Neural cell (in vitro differentiated cells): Measurements from ENCODE around the gene ORC2. TPM values are rescaled to one million over a fixed set of nuclear protein-coding genes. Genes with fewer than 3 reads are reported as not detected.

Experiments
- H2AFZ ChIP-seq: fragments of 200-600, 300-800 bp; sonication (generic), shearing (Covaris generic); 2 replicates; pipeline ENCODE4 v1.6.0; 2014; ENCODE audit warnings: low read depth, mild to moderate bottlenecking, antibody characterized with exemption, low read length, moderate library complexity
- H3F3A ChIP-seq: fragments of 200-600 bp; shearing (Covaris generic); 2 replicates; pipeline ENCODE4 v1.6.1; 2016; ENCODE audit warnings: mild to moderate bottlenecking, moderate library complexity, mixed read lengths, antibody characterized with exemption, low read length; ENCODE audit not compliant: insufficient read depth, poor library complexity, severe bottlenecking
- H3K27ac ChIP-seq: fragments of 200-600, 300-800 bp; sonication (generic), shearing (Covaris generic); 2 replicates; pipeline ENCODE4 v1.5.1; 2014; ENCODE audit warnings: mild to moderate bottlenecking, low read length, moderate library complexity
- H3K27me3 ChIP-seq: fragments of 300-800, 200-600 bp; sonication (generic), shearing (Covaris generic); 2 replicates; pipeline ENCODE4 v1.6.0; 2014; ENCODE audit warnings: mild to moderate bottlenecking, low read depth, low read length, moderate library complexity; ENCODE audit not compliant: insufficient read depth
- H3K36me3 ChIP-seq: fragments of 300-800, 200-600 bp; sonication (generic), shearing (Covaris generic); 2 replicates; pipeline ENCODE4 v1.5.1; 2014; ENCODE audit warnings: mild to moderate bottlenecking, antibody characterized with exemption, low read length, moderate library complexity; ENCODE audit not compliant: insufficient read depth
- H3K4me2 ChIP-seq: fragments of 300-800, 200-600 bp; sonication (generic), shearing (Covaris generic); 2 replicates; pipeline ENCODE4 v1.6.0; 2014; ENCODE audit warnings: mild to moderate bottlenecking, low read length
- H3K4me3 ChIP-seq: fragments of 300-800, 200-600 bp; sonication (generic), shearing (Covaris generic); 2 replicates; pipeline ENCODE4 v1.5.1; 2014; ENCODE audit warnings: mild to moderate bottlenecking, low read length, moderate library complexity
- H3K79me2 ChIP-seq: fragments of 200-600 bp; shearing (Covaris generic); replicated peaks from 2 replicates; pipeline ENCODE4 v1.6.0; 2014; ENCODE audit warnings: mild to moderate bottlenecking, low read length, moderate library complexity; ENCODE audit not compliant: insufficient read depth
- H3K9ac ChIP-seq: fragments of 300-800, 200-600 bp; sonication (generic), shearing (Covaris generic); 2 replicates; pipeline ENCODE4 v1.6.1; 2016; ENCODE audit warnings: mild to moderate bottlenecking, low read length, mixed read lengths
- H3K9me2 ChIP-seq: fragments of 200-600 bp; shearing (Covaris generic); 2 replicates; pipeline ENCODE4 v1.6.1; 2016; ENCODE audit warnings: mild to moderate bottlenecking, low read length, mixed read lengths; ENCODE audit not compliant: insufficient read depth
- H3K9me3 ChIP-seq: fragments of 200-600, 300-800 bp; sonication (generic), shearing (Covaris generic); 2 replicates; pipeline ENCODE4 v1.6.1; 2016; ENCODE audit warnings: mild to moderate bottlenecking, mixed run types, low read length, moderate library complexity, mixed read lengths
- H4K20me1 ChIP-seq: fragments of 200-600 bp; shearing (Covaris generic); 2 replicates; pipeline ENCODE4 v1.6.1; 2016; ENCODE audit warnings: mild to moderate bottlenecking, mixed run types; ENCODE audit not compliant: insufficient read depth
- CTCF ChIP-seq: fragments of 450-650 bp; IDR thresholded peaks from 2 replicates; pipeline ENCODE4 v1.5.1; 2014; ENCODE audit warnings: antibody characterized with exemption, mild to moderate bottlenecking, moderate library complexity; ENCODE audit not compliant: poor library complexity, severe bottlenecking
- EP300 ChIP-seq: fragments of 450-650 bp; conservative IDR thresholded peaks from 2 replicates; pipeline ENCODE4 v1.6.1; 2014; ENCODE audit warnings: antibody characterized with exemption, mild to moderate bottlenecking, moderate library complexity; ENCODE audit not compliant: poor library complexity, severe bottlenecking
- EZH2 ChIP-seq: fragments of 200-600, 300-800 bp; shearing (Covaris generic), sonication (generic); IDR thresholded peaks from 2 replicates; pipeline ENCODE4 v1.6.1; 2014; ENCODE audit warnings: antibody characterized with exemption, low read length, borderline replicate concordance, mild to moderate bottlenecking; ENCODE audit not compliant: insufficient read depth, poor library complexity, severe bottlenecking
- MXI1 ChIP-seq: fragments of 450-650 bp; conservative IDR thresholded peaks from 2 replicates; pipeline ENCODE4 v1.6.1; 2014; ENCODE audit warnings: antibody characterized with exemption, mild to moderate bottlenecking; ENCODE audit not compliant: poor library complexity, severe bottlenecking
- POLR2AphosphoS5 ChIP-seq: IDR thresholded peaks from 2 replicates; pipeline ENCODE4 v1.6.1; 2012
- RAD21 ChIP-seq: fragments of 450-650 bp; conservative IDR thresholded peaks from 2 replicates; pipeline ENCODE4 v1.6.1; 2014; ENCODE audit warnings: antibody characterized with exemption, mild to moderate bottlenecking, moderate library complexity
- REST ChIP-seq: IDR thresholded peaks from 2 replicates; pipeline ENCODE4 v1.6.1; 2012; ENCODE audit warnings: borderline replicate concordance
- SMC3 ChIP-seq: fragments of 450-650 bp; conservative IDR thresholded peaks from 2 replicates; pipeline ENCODE4 v1.6.1; 2014; ENCODE audit warnings: antibody characterized with exemption, mild to moderate bottlenecking, moderate library complexity; ENCODE audit not compliant: poor library complexity
- TAF1 ChIP-seq: IDR thresholded peaks from 2 replicates; pipeline ENCODE4 v1.6.1; 2012; ENCODE audit warnings: low read depth
- polyA plus RNA-seq: library from polyadenylated mRNA; depleted of rRNA; stranded (reverse); fragments of >200 nt; gene quantifications from 2 replicates; pipeline ENCODE4 v1.2.3, GENCODE V29; 2014

ORC2 gene
- polyA plus RNA-seq, 1 donor from 2014 or later = 17.2 TPM

GRCh38 chr2:200873560-200873959 lies 89.9 kb downstream of the ORC2 start:
- no peaks in the 10 kb centered on the region for H3K9me3 ChIP-seq
- H3K4me2 ChIP-seq = no peak overlapping the region
- H3K9me2 ChIP-seq = no peaks in the 10 kb centered on the region
- H3K79me2 ChIP-seq = no peaks in the 10 kb centered on the region
- no peak overlapping the region for H3K4me3 ChIP-seq
- H3K27ac ChIP-seq = no peak overlapping the region
- H4K20me1 ChIP-seq = no peaks in the 10 kb centered on the region
- H3K36me3 ChIP-seq = peaks cover 6% of the 10 kb centered on the region
- H3K9ac ChIP-seq = no peak overlapping the region
- no peak overlapping the region for H2AFZ ChIP-seq
- no peaks in the 10 kb centered on the region for H3K27me3 ChIP-seq
- TF ChIP-seq POLR2AphosphoS5 (no peak), MXI1 (no peak), EP300 (no peak), CTCF (no peak), REST (no peak), SMC3 (no peak)
- H3F3A ChIP-seq = no peaks in the 10 kb centered on the region

GRCh38 chr2:200871151-200871550 lies 92.3 kb downstream of the ORC2 start:
- H2AFZ ChIP-seq = no peak overlapping the region
- H3K4me2 ChIP-seq = no peak overlapping the region
- no peak for TF ChIP-seq RAD21
- no peaks in the 10 kb centered on the region for H4K20me1 ChIP-seq
- H3K9me3 ChIP-seq = no peaks in the 10 kb centered on the region
- no peak overlapping the region for H3K9ac ChIP-seq
- H3K27ac ChIP-seq = no peak overlapping the region
- H3K4me3 ChIP-seq = no peak overlapping the region
- no peaks in the 10 kb centered on the region for H3K36me3 ChIP-seq
- no peaks in the 10 kb centered on the region for H3K27me3 ChIP-seq
- H3F3A ChIP-seq = no peaks in the 10 kb centered on the region
- no peaks in the 10 kb centered on the region for H3K9me2 ChIP-seq
- H3K79me2 ChIP-seq = no peaks in the 10 kb centered on the region

DNA sequence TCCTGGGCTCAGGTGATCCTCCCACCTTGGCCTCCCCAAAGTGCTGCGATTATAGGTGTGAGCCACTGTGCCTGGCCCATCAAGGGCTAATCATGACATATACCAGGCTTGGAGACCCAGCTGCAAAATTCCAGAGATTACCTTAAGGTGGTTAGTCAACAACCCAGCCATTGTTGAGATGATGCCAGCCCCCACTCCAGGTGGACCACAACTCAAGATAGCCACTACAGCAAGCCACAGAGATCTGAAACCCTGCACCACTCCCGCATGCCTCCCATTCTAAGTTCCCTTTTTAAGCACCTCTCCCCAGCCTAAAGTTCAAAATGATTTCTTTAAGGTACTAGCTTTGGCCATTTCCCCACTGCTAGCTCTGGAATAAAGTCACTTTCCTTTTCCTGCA lies 94.4 kb downstream of the ORC2 start:
- H3K36me3 ChIP-seq = no peaks in the 10 kb centered on the region
- peaks cover 3% of the 10 kb centered on the region for H3K79me2 ChIP-seq
- H3K9me2 ChIP-seq = no peaks in the 10 kb centered on the region
- no peaks in the 10 kb centered on the region for H3F3A ChIP-seq
- H3K4me2 ChIP-seq = no peak overlapping the region
- TF ChIP-seq EP300 = no peak
- TF ChIP-seq SMC3 = no peak
- no peak for TF ChIP-seq RAD21
- no peak for TF ChIP-seq EZH2
- TF ChIP-seq MXI1 = no peak
- no peak for TF ChIP-seq TAF1
- no peak for TF ChIP-seq REST
- TF ChIP-seq CTCF = no peak
- TF ChIP-seq POLR2AphosphoS5 = no peak
- H3K4me3 ChIP-seq = no peak overlapping the region
- no peak overlapping the region for H2AFZ ChIP-seq
- no peaks in the 10 kb centered on the region for H4K20me1 ChIP-seq
- H3K9me3 ChIP-seq = no peaks in the 10 kb centered on the region
- H3K9ac ChIP-seq = no peak overlapping the region
- H3K27me3 ChIP-seq = no peaks in the 10 kb centered on the region
- no peak overlapping the region for H3K27ac ChIP-seq
